Neural progenitor cell (in vitro differentiated cells): Measurements from ENCODE around the gene CD101. TPM values are rescaled to one million over a fixed set of nuclear protein-coding genes. Genes with fewer than 3 reads are reported as not detected.

Experiments
- DNase-seq: peaks from one replicate; pipeline ENCODE4 v3.0.0-alpha.2; 2016; ENCODE audit warnings: low spot score
- H2AFZ ChIP-seq: fragments of 200-600 bp; sonication (generic); replicated peaks from 2 replicates; pipeline ENCODE4 v1.6.1; 2016; ENCODE audit warnings: antibody characterized with exemption
- H3F3A ChIP-seq: fragments of 200-600 bp; sonication (generic); 2 replicates; pipeline ENCODE4 v1.6.1; 2016; ENCODE audit warnings: antibody characterized with exemption, low read depth
- H3K27ac ChIP-seq: fragments of 200-600 bp; sonication (generic); 2 replicates; pipeline ENCODE4 v1.5.1; 2016; ENCODE audit warnings: mild to moderate bottlenecking
- H3K27me3 ChIP-seq: fragments of 200-600 bp; sonication (generic); 2 replicates; pipeline ENCODE4 v1.6.1; 2016; ENCODE audit warnings: mild to moderate bottlenecking, moderate library complexity
- H3K36me3 ChIP-seq: fragments of 200-600 bp; sonication (generic); 2 replicates; pipeline ENCODE4 v1.5.1; 2016
- H3K4me1 ChIP-seq: fragments of 200-600 bp; sonication (generic); 2 replicates; pipeline ENCODE4 v1.6.1; 2016; ENCODE audit warnings: mixed run types
- H3K4me2 ChIP-seq: fragments of 200-600 bp; sonication (generic); 2 replicates; pipeline ENCODE4 v1.6.1; 2016
- H3K4me3 ChIP-seq: fragments of 200-600 bp; sonication (generic); 2 replicates; pipeline ENCODE4 v1.5.1; 2016
- H3K79me2 ChIP-seq: fragments of 200-600 bp; sonication (generic); 2 replicates; pipeline ENCODE4 v1.6.1; 2016; ENCODE audit warnings: low read depth
- H3K9ac ChIP-seq: fragments of 200-600 bp; sonication (generic); 2 replicates; pipeline ENCODE4 v1.6.1; 2016
- H3K9me3 ChIP-seq: fragments of 200-600 bp; sonication (generic); 2 replicates; pipeline ENCODE4 v1.5.1; 2016; ENCODE audit warnings: low read depth
- H4K20me1 ChIP-seq: fragments of 200-600 bp; sonication (generic); 2 replicates; pipeline ENCODE4 v1.6.1; 2016; ENCODE audit warnings: low read depth
- H3K27ac Mint-ChIP-seq: 3 replicates; pipeline ENCODE4 v1.8.0; 2021; ENCODE audit warnings: mixed read lengths
- H3K27me3 Mint-ChIP-seq: 2 replicates; pipeline ENCODE4 v1.8.0; 2022; ENCODE audit warnings: low read depth, mild to moderate bottlenecking, inconsistent platforms, moderate library complexity, mixed read lengths; ENCODE audit not compliant: insufficient read depth
- H3K36me3 Mint-ChIP-seq: 3 replicates; pipeline ENCODE4 v1.8.0; 2021; ENCODE audit warnings: mixed read lengths
- H3K4me1 Mint-ChIP-seq: 3 replicates; pipeline ENCODE4 v1.8.0; 2021; ENCODE audit warnings: mixed read lengths
- H3K4me3 Mint-ChIP-seq: 3 replicates; pipeline ENCODE4 v1.8.0; 2021; ENCODE audit warnings: mild to moderate bottlenecking, moderate library complexity, mixed read lengths
- H3K9me3 Mint-ChIP-seq: 3 replicates; pipeline ENCODE4 v1.8.0; 2020; ENCODE audit warnings: mixed read lengths
- CTCF ChIP-seq: fragments of 200-600 bp; sonication (generic); IDR thresholded peaks from 2 replicates; pipeline ENCODE4 v1.5.1; 2017; ENCODE audit warnings: antibody characterized with exemption, mild to moderate bottlenecking
- EZH2 ChIP-seq: fragments of 200-600 bp; sonication (generic); IDR thresholded peaks from 2 replicates; pipeline ENCODE4 v1.6.1; 2017; ENCODE audit warnings: antibody characterized with exemption, mild to moderate bottlenecking, moderate library complexity
- EZH2phosphoT487 ChIP-seq: fragments of 200-600 bp; sonication (generic); IDR thresholded peaks from 2 replicates; pipeline ENCODE4 v1.6.1; 2017; ENCODE audit warnings: antibody characterized with exemption
- total RNA-seq: library from RNA; depleted of rRNA; stranded (reverse); fragments of >200 nt; gene quantifications from 2 replicates; pipeline ENCODE4 v1.2.3, GENCODE V29; 2015; ENCODE audit warnings: low replicate concordance

The CD101 gene
- total RNA-seq, 1 donor from 2014 or later = 0.41 TPM

- no peaks in the 10 kb centered on the region for H3K36me3 Mint-ChIP-seq
- Histone ChIP-seq H3K36me3 (no peaks in the 10 kb centered on the region), H3K9ac (no peak overlapping the region), H3K4me3 (no peak overlapping the region), H3K27ac (no peak overlapping the region), H3K4me2 (no peak overlapping the region), H3K27me3 (no peaks in the 10 kb centered on the region), H3K9me3 (no peaks in the 10 kb centered on the region), H2AFZ (no peak overlapping the region), H3K79me2 (no peaks in the 10 kb centered on the region), H3K4me1 (peaks cover 5% of the 10 kb centered on the region), H4K20me1 (no peaks in the 10 kb centered on the region), H3F3A (no peaks in the 10 kb centered on the region)
- no peaks in the 10 kb centered on the region for H3K9me3 Mint-ChIP-seq
- H3K27ac Mint-ChIP-seq = no peak overlapping the region
- no peaks in the 10 kb centered on the region for H3K27me3 Mint-ChIP-seq
- TF ChIP-seq EZH2phosphoT487 (no peak), EZH2 (no peak), CTCF (no peak)
- peaks cover 6% of the 10 kb centered on the region for H3K4me1 Mint-ChIP-seq
- no peak overlapping the region for H3K4me3 Mint-ChIP-seq
- DNase-seq = peak; percentile 13
These were observed 8.9 kb downstream of the CD101 start for GRCh38 chr1:117010310-117010969.

DNA sequence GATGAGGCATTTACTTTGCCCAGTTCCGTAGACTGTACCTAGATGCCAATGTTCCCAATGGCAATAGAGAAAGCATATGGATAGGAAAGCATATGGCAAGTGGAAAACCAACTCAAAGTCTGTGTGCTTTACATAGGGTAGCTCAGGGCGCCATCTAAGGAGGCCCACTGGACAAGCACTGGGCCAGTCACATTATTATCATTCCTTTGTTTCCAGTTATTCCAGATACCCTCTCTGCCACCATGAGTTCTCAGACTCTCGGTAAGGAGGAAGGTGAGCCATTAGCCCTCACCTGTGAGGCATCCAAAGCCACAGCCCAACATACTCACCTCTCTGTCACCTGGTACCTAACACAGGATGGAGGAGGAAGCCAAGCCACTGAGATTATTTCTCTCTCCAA, 9.8 kb downstream of the CD101 start:
- no peaks in the 10 kb centered on the region for H3K9me3 Mint-ChIP-seq
- H3K27me3 Mint-ChIP-seq = no peaks in the 10 kb centered on the region

GRCh38 chr1:117013309-117013858, 11.8 kb downstream of the CD101 start:
- no peak for DNase-seq
- H3K4me3 ChIP-seq = no peak overlapping the region
- H3K4me2 ChIP-seq = no peak overlapping the region
- no peaks in the 10 kb centered on the region for H3F3A ChIP-seq
- H3K4me1 ChIP-seq = peaks cover 5% of the 10 kb centered on the region
- TF ChIP-seq EZH2 (no peak), CTCF (no peak), EZH2phosphoT487 (no peak)
- no peaks in the 10 kb centered on the region for H3K79me2 ChIP-seq
- H3K9ac ChIP-seq = no peak overlapping the region
- no peaks in the 10 kb centered on the region for H3K9me3 ChIP-seq
- no peaks in the 10 kb centered on the region for H3K36me3 ChIP-seq
- H3K9me3 Mint-ChIP-seq = no peaks in the 10 kb centered on the region
- H3K4me3 Mint-ChIP-seq = no peak overlapping the region
- H3K27ac Mint-ChIP-seq = no peak overlapping the region
- no peaks in the 10 kb centered on the region for H3K27me3 Mint-ChIP-seq
- H3K27me3 ChIP-seq = no peaks in the 10 kb centered on the region
- H2AFZ ChIP-seq = no peak overlapping the region
- H3K36me3 Mint-ChIP-seq = no peaks in the 10 kb centered on the region
- H3K4me1 Mint-ChIP-seq = peaks cover 17% of the 10 kb centered on the region
- no peak overlapping the region for H3K27ac ChIP-seq
- no peaks in the 10 kb centered on the region for H4K20me1 ChIP-seq

More for the DNA sequence above, 9.8 kb downstream of the CD101 start:
- Mint-ChIP-seq H3K27ac (no peak overlapping the region), H3K4me1 (peaks cover 6% of the 10 kb centered on the region), H3K36me3 (no peaks in the 10 kb centered on the region), H3K4me3 (no peak overlapping the region)
- Histone ChIP-seq H3K9me3 (no peaks in the 10 kb centered on the region), H3K79me2 (no peaks in the 10 kb centered on the region), H3K36me3 (no peaks in the 10 kb centered on the region), H3F3A (no peaks in the 10 kb centered on the region), H3K4me1 (peaks cover 5% of the 10 kb centered on the region), H4K20me1 (no peaks in the 10 kb centered on the region), H3K4me3 (no peak overlapping the region), H3K27ac (no peak overlapping the region), H3K4me2 (no peak overlapping the region), H3K9ac (no peak overlapping the region), H3K27me3 (no peaks in the 10 kb centered on the region), H2AFZ (no peak overlapping the region)
- TF ChIP-seq EZH2phosphoT487 (no peak), EZH2 (no peak), CTCF (no peak)
- no peak for DNase-seq
